GM18873 (cell line): ENCODE measurements around the gene CLCN2.

ENCODE experiments used
- ATAC-seq: cut with Tn5 transposase; IDR thresholded peaks from one replicate; pipeline ENCODE4 v1.9.1; 2021; ENCODE audit warnings: mild to moderate bottlenecking, moderate library complexity, moderate number of reproducible peaks; ENCODE audit not compliant: unreplicated experiment, low FRiP score

CLCN2 gene

DNA sequence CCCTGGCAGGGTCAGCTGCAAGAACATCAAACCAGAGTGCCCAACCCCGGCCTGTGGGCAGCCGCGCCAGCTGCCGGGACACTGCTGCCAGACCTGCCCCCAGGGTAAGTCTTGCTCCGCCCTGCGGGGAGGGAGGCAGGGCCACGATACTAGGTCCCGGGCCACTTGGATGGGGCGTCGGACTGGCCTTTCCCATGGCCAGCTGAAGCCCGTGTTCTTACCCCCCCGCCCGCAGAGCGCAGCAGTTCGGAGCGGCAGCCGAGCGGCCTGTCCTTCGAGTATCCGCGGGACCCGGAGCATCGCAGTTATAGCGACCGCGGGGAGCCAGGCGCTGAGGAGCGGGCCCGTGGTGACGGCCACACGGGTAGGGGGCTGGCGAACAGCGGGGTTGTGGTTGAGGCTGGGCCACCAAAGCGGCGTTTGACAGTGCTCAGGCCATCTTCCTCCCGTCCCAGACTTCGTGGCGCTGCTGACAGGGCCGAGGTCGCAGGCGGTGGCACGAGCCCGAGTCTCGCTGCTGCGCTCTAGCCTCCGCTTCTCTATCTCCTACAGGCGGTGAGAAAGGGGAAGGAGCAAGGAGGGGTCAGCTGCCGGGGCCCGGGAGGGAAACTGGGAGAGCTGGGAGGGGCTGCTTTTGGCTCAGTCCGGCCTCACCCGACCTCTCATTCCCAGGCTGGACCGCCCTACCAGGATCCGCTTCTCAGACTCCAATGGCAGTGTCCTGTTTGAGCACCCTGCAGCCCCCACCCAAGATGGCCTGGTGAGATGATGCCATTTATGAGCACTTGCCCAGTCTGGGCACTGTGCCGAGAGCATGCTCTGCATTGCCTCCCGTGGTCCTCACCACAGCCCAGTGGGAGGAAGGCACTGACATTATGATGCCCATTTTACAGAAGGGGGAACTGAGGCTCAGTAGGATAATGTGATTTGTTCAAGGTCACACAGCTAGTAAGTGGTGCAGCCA is 20.1 kb upstream of the CLCN2 start:
- ATAC-seq: no peak

GRCh38 chr3:184380627-184381260 is 19.3 kb upstream of the CLCN2 start:
- ATAC-seq: no peak

DNA sequence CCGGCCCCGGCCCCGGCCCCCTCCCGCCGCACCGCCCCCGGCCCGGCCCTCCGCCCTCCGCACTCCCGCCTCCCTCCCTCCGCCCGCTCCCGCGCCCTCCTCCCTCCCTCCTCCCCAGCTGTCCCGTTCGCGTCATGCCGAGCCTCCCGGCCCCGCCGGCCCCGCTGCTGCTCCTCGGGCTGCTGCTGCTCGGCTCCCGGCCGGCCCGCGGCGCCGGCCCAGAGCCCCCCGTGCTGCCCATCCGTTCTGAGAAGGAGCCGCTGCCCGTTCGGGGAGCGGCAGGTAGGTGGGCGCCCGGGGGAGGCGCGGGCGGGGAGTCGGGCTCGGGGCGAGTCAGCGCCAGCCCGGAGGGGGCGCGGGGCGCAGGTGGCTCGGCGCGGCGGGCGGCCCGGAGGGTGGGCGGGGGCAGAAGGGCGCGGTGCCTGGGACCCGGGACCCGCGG is 18.8 kb upstream of the CLCN2 start:
- no peak for ATAC-seq

DNA sequence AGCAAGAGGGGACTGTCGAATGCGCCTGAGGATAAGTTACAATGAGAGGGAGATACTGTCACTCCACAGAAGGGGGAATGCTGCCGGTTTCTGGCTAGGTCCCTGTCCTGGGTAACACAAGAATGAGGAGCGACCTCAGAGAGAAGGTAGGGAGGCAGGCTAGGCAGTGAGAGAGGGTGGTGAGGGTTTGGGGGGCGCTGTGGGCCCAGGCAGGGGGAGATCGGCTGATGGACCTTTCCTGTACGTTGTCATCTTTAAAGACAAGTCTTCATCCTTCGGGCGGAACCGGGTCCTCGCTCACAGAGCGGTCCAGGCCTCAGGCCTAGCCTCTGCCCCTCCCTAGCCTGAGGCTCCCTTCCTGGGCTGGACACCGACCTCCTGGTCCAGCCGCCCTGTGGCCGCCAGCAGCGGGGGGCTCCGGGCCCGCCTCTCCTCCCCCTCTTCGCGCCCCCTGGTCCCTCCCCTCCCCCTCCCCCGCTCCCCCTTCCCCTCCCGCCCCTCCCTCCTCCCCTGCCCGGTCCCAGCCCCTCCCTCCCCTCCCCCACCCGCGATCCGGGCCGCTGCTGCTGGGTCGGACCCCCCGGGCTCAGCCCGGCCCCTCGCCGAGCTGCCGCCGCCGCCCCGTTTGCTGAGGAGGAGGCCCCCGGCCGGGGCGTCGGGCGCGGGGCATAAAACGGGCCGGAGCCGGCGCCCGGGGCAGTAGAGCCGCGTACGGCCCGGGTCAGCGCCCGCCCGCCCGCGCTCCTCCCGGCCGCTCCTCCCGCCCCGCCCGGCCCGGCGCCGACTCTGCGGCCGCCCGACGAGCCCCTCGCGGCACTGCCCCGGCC is 18.2 kb upstream of the CLCN2 start, which contains the start of gene CHRD:
Gene CHRD, plus strand, starts transcription at position 697 of the 827 bp plus-strand sequence. CDS start 265 bp downstream, outside the sequence.
- ATAC-seq: no peak

DNA sequence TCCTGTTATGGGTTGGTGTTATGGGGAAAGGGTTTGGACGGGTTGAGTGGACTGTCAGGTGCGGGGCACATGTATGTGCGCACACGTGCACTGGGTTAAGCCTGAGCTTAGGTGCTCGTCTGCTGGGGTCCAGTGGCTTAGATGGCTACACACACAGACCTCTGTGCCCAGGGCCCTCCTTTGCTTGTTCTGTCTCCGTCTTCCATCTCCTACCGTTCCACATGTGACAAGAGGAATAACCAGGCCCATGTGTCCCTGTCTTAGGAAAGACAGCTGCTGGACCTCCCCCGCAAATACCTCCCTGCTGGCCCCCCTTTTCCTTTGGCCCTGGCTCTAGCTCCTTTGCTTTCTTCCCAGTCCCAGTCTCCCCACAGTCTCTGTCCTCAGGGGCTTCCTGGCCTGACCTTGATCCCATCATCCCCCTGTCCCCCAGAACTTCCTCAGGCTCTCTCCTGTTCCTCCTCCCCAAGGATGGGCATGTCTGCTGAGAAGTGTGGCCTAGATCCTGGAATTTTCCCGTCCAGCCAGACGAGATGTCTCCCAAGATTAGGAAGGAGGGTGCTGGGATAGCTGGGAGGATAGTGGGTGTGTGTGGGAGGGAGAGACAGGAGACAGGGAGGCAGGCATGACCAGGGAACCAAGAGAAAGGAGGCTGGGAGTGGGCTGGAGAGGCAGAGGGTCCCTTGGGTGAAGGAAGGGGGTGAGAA is 17.4 kb upstream of the CLCN2 start:
- ATAC-seq: no peak

GRCh38 chr3:184377882-184378445 is 16.6 kb upstream of the CLCN2 start, which contains the start of gene THPO:
TSS of gene THPO (minus strand) at chr3:184378207. CDS start at chr3:184376259, 1,948 bp downstream.
- no peak for ATAC-seq

DNA sequence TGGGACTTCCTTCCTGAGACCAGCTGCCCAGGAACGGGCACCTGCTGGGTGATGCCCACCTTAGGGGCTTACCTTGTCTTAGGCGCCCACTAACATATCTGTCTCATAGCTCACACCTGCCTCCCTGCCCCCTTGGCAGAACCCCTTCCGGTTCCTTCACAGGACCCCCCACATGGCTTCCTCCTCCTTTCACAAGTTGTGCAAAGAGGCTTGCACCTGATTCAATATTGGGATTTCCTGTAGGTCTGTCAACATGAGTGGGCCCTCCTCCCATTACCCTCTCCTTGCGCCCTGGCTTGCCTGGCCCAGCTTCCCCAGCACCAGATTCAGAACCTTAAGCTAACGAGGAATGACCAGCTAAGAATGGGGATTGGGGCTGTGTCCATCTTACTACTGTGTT is 16.0 kb upstream of the CLCN2 start:
- no peak for ATAC-seq

DNA sequence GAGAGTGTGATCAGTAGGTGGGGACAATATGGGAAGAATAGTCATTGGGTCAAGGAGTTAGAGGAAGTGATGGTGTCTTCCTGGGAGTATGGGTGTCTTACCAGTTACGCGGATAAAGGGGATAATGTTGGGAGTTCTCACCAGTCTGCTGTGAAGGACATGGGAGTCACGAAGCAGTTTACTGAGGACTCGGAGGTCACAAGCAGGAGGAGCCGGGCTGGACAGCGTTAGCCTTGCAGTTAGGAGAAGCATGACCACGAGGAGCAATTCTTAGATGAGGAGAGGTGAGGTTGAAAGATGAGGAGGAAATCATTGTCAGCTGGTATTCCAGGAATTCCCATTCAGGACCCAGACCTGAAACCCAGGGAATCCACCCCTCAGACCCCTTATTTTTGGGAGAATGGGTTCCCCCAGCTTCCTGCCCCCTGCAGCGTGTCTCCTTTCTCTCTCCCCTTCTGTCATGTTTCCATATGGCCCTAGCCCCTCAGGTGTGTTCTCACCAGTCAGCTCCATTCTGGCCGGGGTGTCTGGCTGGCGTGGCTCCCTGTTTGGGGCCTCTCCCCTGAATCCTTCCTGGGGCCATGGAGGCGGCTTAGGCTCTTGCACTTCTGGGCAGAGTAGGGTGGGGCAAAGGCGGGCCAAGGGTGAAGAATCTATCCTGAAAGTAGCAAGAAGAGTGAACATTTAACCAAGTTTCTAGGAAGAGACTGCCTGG is 14.5 kb upstream of the CLCN2 start:
- no peak for ATAC-seq

GRCh38 chr3:184373422-184373821 is 12.0 kb upstream of the CLCN2 start:
- no peak for ATAC-seq

DNA sequence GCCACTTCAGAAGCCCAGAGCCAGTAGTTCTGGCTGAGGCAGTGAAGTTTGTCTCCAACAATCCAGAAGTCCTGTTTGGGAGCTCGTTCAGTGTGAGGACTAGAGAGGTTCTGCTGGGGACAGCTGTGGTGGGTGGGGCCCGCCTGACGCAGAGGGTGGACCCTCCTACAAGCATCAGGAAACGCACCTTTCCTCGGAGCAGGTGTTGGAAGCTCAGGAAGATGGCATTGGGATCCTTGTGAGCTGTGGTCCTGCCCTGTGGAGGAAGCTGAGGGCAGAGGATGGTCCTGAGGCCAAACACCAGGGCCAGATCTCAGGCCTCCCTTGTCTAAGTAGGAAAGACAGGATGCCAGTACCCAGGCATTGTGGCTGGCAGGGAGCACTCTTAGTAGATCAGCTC is 11.5 kb upstream of the CLCN2 start:
- ATAC-seq: no peak

DNA sequence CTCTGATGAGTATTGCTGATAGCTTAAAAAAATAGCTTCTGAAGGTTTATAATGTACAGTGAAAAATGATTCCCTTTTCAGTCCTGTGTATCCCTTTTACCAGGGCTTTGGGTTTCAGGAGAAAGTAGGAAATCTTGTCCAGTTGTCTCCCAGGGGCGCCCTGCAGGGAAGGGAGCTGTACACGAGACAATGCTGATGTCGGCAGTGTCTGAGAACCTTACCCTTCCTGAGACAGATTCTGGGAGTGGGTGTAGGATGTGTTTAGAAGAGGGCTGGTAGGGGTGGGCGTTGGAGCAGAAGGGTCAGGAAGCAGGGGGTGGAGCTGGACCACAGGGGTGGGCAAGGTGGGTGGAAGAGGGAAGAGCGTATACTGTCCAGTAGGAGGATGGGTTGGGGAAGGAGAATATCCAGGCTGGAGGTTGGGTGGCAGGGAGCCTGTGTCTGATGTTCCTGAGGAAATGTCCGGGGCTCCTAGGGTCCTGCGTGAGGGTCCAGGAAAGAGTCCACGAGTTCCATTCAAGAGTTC is 11.0 kb upstream of the CLCN2 start:
- no peak for ATAC-seq

GRCh38 chr3:184371570-184372018 is 10.2 kb upstream of the CLCN2 start:
- ATAC-seq: no peak

- no peak for ATAC-seq
Observed at GRCh38 chr3:184368586-184369183, 7.3 kb upstream of the CLCN2 start.

- no peak for ATAC-seq
Observed at GRCh38 chr3:184368116-184368515, 6.7 kb upstream of the CLCN2 start.

- ATAC-seq: no peak
Observed at GRCh38 chr3:184366619-184367289, 5.3 kb upstream of the CLCN2 start.

DNA sequence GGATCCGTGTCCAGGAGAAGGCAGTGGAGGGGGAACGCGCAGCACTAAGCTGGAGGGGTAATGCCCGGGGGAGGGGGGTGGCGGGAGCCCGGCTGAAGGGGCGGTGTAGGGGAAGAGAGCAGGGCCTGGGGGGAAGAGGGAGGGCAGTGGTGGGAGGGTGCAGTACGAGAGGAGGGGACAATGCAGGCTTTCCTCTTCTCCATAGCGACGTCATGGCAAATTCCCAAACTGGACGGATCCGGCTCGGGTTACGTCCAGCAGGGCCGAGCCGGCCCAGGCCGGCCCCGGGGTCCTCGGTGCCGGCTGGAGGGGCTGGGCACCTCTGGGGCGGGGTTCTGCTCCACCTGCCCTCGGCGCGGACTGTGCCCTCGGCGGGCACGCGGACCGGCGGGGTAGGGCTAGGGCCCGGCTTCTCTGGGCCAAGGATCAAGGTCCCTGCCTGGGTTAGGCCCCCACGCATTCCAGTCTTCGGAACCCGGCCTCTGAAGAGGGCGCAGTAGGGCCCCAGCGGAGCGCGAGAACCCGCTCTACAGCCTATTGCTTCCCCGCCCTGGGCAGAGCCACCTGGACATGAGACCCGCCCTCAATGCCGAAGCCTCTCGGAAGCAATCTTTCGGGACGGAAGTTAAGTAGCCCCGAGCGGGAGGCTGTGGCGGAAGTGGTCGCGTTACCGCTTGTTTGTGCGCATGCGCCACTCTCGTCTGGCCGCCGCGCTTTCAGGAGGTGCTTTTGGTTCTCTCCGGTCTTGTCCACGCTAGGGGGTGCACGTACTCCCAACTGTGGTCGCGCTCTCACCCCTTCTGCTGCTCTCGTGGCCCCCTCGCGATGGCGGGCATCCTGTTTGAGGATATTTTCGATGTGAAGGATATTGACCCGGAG is 1.5 kb upstream of the CLCN2 start:
- peak; percentile 90 for ATAC-seq
